ENCODE data around the gene TAF1C.

TAF1C gene

GRCh38 chr16:84132527-84133285, 54.2 kb downstream of the TAF1C start:
- H2AFZ ChIP-seq (ENCODE audit: insufficient read depth, low read length, poor library complexity): no peak overlapping the region
- no peak overlapping the region for H4K8ac ChIP-seq (ENCODE audit: low read depth, low read length)
- no peaks in the 10 kb centered on the region for H3K27me3 ChIP-seq (ENCODE audit: insufficient read depth, low read length)
- DNase-seq: no peak
- H2BK12ac ChIP-seq (ENCODE audit: low read length): no peak overlapping the region
- H3K79me2 ChIP-seq (ENCODE audit: control insufficient read depth, insufficient read depth, low read length, poor library complexity): no peaks in the 10 kb centered on the region
- H2BK120ac ChIP-seq (ENCODE audit: insufficient read depth, low read length, poor library complexity): no peak overlapping the region
- H2BK5ac ChIP-seq (ENCODE audit: low read depth, low read length, poor library complexity): no peak overlapping the region
- H3K4me1 ChIP-seq (ENCODE audit: control insufficient read depth in 1 of 2, insufficient read depth in 2 of 2, low read length in 2 of 2): no peaks in the 10 kb centered on the region
- no peaks in the 10 kb centered on the region for H3K79me1 ChIP-seq (ENCODE audit: low read length)
- no peaks in the 10 kb centered on the region for H3K9me3 ChIP-seq (ENCODE audit: insufficient read depth, low read depth, low read length)
- H4K12ac ChIP-seq (ENCODE audit: low read depth, low read length): no peak overlapping the region
- H3K27ac ChIP-seq (ENCODE audit: low read depth, low read length): no peak overlapping the region
- H3K4me3 ChIP-seq (ENCODE audit: low read depth, low read length): no peak overlapping the region
- no peak overlapping the region for H4K91ac ChIP-seq (ENCODE audit: low read depth, low read length)
- no peak overlapping the region for H3K23ac ChIP-seq (ENCODE audit: low read length)
- H3K9ac ChIP-seq (ENCODE audit: low read length): no peak overlapping the region
- no peak overlapping the region for H3K4me2 ChIP-seq (ENCODE audit: low read length)
- H2AK5ac ChIP-seq (ENCODE audit: low read length): no peak overlapping the region
- H3K4ac ChIP-seq (ENCODE audit: low read depth, low read length): no peak overlapping the region
- peaks cover 11 to 12% of the 10 kb centered on the region in 2 experiments for H3K36me3 ChIP-seq (ENCODE audit: control insufficient read depth in 1 of 2, insufficient read depth in 2 of 2, low read length in 2 of 2)
- no CpG with 5 or more reads among the region's 7 CpGs for WGBS (ENCODE audit: extremely low coverage, insufficient coverage, insufficient read length)
- H3K18ac ChIP-seq (ENCODE audit: low read length): no peak overlapping the region
- H3K14ac ChIP-seq (ENCODE audit: low read length): no peak overlapping the region

DNA sequence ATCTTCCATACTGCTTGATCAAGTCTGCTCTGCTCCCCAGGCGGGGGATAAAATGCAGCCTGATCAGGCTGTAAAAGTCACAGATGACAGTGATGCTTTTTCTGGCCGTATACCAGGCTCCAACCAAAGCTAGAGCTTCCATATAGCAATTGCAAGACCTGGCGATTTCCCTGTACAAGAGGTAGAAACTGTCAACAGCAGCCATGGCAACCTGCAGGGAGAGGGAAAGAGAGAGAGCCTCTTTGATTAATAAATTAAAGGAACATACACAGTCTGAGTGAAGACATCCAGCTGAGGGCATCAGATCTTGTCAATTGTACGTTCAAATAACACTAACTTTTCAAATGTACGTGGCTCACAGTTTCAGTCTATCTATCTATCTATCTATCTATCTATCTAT, 55.7 kb downstream of the TAF1C start:
- no peak overlapping the region for H3K4ac ChIP-seq (ENCODE audit: low read depth, low read length)
- no peak overlapping the region for H4K12ac ChIP-seq (ENCODE audit: low read depth, low read length)
- no peak overlapping the region for H3K14ac ChIP-seq (ENCODE audit: low read length)
- no peak overlapping the region for H2BK12ac ChIP-seq (ENCODE audit: low read length)
- H3K79me2 ChIP-seq (ENCODE audit: control insufficient read depth, insufficient read depth, low read length, poor library complexity): no peaks in the 10 kb centered on the region
- no peak overlapping the region for H3K23ac ChIP-seq (ENCODE audit: low read length)
- DNase-seq: no peak
- H4K8ac ChIP-seq (ENCODE audit: low read depth, low read length): no peak overlapping the region
- no peak overlapping the region for H2BK120ac ChIP-seq (ENCODE audit: insufficient read depth, low read length, poor library complexity)
- no peak overlapping the region for H3K18ac ChIP-seq (ENCODE audit: low read length)
- H2BK5ac ChIP-seq (ENCODE audit: low read depth, low read length, poor library complexity): no peak overlapping the region
- H3K9ac ChIP-seq (ENCODE audit: low read length): no peak overlapping the region
- H3K27ac ChIP-seq (ENCODE audit: low read depth, low read length): no peak overlapping the region
- no peak overlapping the region for H2AFZ ChIP-seq (ENCODE audit: insufficient read depth, low read length, poor library complexity)
- H3K4me1 ChIP-seq (ENCODE audit: control insufficient read depth in 1 of 2, insufficient read depth in 2 of 2, low read length in 2 of 2): no peaks in the 10 kb centered on the region
- no peak overlapping the region for H2AK5ac ChIP-seq (ENCODE audit: low read length)
- no peak overlapping the region for H3K4me3 ChIP-seq (ENCODE audit: low read depth, low read length)
- no peaks in the 10 kb centered on the region for H3K9me3 ChIP-seq (ENCODE audit: insufficient read depth, low read depth, low read length)
- H3K79me1 ChIP-seq (ENCODE audit: low read length): no peaks in the 10 kb centered on the region
- H3K27me3 ChIP-seq (ENCODE audit: insufficient read depth, low read length): no peaks in the 10 kb centered on the region
- no CpG with 5 or more reads among the region's 5 CpGs for WGBS (ENCODE audit: extremely low coverage, insufficient coverage, insufficient read length)
- H3K36me3 ChIP-seq (ENCODE audit: control insufficient read depth in 1 of 2, insufficient read depth in 2 of 2, low read length in 2 of 2): peaks cover 13 to 15% of the 10 kb centered on the region in 2 experiments
- H3K4me2 ChIP-seq (ENCODE audit: low read length): no peak overlapping the region
- no peak overlapping the region for H4K91ac ChIP-seq (ENCODE audit: low read depth, low read length)

All from trophoblast cell (in vitro differentiated cells and primary cell).